Tibial artery (tissue), 4 donors: ENCODE measurements around the gene CPEB2.

Experiments used
- DNase-seq, 2 donors: peaks; one replicate each; pipeline ENCODE4 v3.0.0-alpha.2; 2019
- H3K27ac ChIP-seq, 2 donors: fragments of 200-600 bp; sonication (generic) in 1 of 2; 1 replicate in 1 of 2; 2 replicates in 1 of 2; pipeline ENCODE4 v1.5.1; 2018 to 2019; ENCODE audit warnings: mild to moderate bottlenecking in 1 of 2
- H3K27me3 ChIP-seq, 2 donors: fragments of 200-600 bp; sonication (generic) in 1 of 2; one replicate each; pipeline versions ENCODE4 v1.5.1 to v1.6.0; 2016 to 2019
- H3K36me3 ChIP-seq, 3 donors: fragments of 200-600 bp; sonication (generic) in 2 of 3; one replicate each; pipeline ENCODE4 v1.5.1; 2016 to 2019; ENCODE audit warnings: mild to moderate bottlenecking in 2 of 3
- H3K4me1 ChIP-seq, 4 donors: fragments of 200-600 bp; sonication (generic) in 2 of 4; 1 replicate in 3 of 4; 2 replicates in 1 of 4; pipeline ENCODE4 v1.5.1; 2016 to 2019
- H3K4me3 ChIP-seq, 2 donors: fragments of 200-600 bp; sonication (generic) in 1 of 2; 1 replicate in 1 of 2; 2 replicates in 1 of 2; pipeline ENCODE4 v1.5.1; 2018 to 2019; ENCODE audit warnings: mild to moderate bottlenecking in 2 of 2
- H3K9me3 ChIP-seq, 3 donors: fragments of 200-600 bp; sonication (generic) in 1 of 3; one replicate each; pipeline ENCODE4 v1.5.1; 2016 to 2019
- CTCF ChIP-seq, 2 experiments: fragments of 200-600 bp in 1 of 2; fragments of 450-650 bp in 1 of 2; IDR thresholded peaks; one replicate each; pipeline ENCODE4 v1.5.1; 2017 to 2019; ENCODE audit warnings: antibody characterized with exemption in 2 of 2, mild to moderate bottlenecking in 1 of 2, moderate library complexity in 1 of 2
- intact Hi-C: fragments of 100-400 bp; cut with DNase I; formaldehyde crosslinking; loops from one replicate; pipeline ENCODE4 v1.15.0; 2023; ENCODE audit warnings: low total_unique reads

The CPEB2 gene

GRCh38 chr4:15088394-15089035 is 86.2 kb downstream of the CPEB2 start:
- H3K9me3 ChIP-seq = no peaks in the 10 kb centered on the region
- intact Hi-C loops = no loop called here
- DNase-seq = no peak

GRCh38 chr4:15089979-15090378 is 87.7 kb downstream of the CPEB2 start:
- H3K36me3 ChIP-seq = no peaks in the 10 kb centered on the region
- no peak overlapping the region for H3K4me3 ChIP-seq
- no peak for TF ChIP-seq CTCF (IDR thresholded peaks at IDR 0.05)
- intact Hi-C loops = no loop called here
- no peaks in the 10 kb centered on the region for H3K9me3 ChIP-seq
- H3K27me3 ChIP-seq = no peaks in the 10 kb centered on the region
- H3K4me1 ChIP-seq = no peaks in the 10 kb centered on the region
- DNase-seq = no peak
- H3K27ac ChIP-seq = no peak overlapping the region

More at GRCh38 chr4:15088394-15089035, 86.2 kb downstream of the CPEB2 start:
- Histone ChIP-seq H3K36me3 (no peaks in the 10 kb centered on the region), H3K4me3 (no peak overlapping the region), H3K27ac (no peak overlapping the region), H3K27me3 (no peaks in the 10 kb centered on the region), H3K4me1 (no peaks in the 10 kb centered on the region)
- no peak for TF ChIP-seq CTCF (IDR thresholded peaks at IDR 0.05)

GRCh38 chr4:15100380-15100779 is 98.1 kb downstream of the CPEB2 start:
- Histone ChIP-seq H3K4me1 (no peaks in the 10 kb centered on the region), H3K36me3 (no peaks in the 10 kb centered on the region), H3K27ac (no peak overlapping the region), H3K27me3 (no peaks in the 10 kb centered on the region), H3K9me3 (no peaks in the 10 kb centered on the region), H3K4me3 (no peak overlapping the region)
- no peak for TF ChIP-seq CTCF (IDR thresholded peaks at IDR 0.05)
- intact Hi-C loops = no loop called here
- no peak for DNase-seq

GRCh38 chr4:15100994-15101695 is 98.9 kb downstream of the CPEB2 start:
- TF ChIP-seq CTCF (IDR thresholded peaks at IDR 0.05) = no peak
- Histone ChIP-seq H3K4me1 (no peaks in the 10 kb centered on the region), H3K4me3 (no peak overlapping the region), H3K27ac (no peak overlapping the region), H3K27me3 (no peaks in the 10 kb centered on the region), H3K9me3 (no peaks in the 10 kb centered on the region), H3K36me3 (no peaks in the 10 kb centered on the region)
- intact Hi-C loops = no loop called here
- no peak for DNase-seq

- H3K27me3 ChIP-seq = no peaks in the 10 kb centered on the region
- no peak overlapping the region for H3K27ac ChIP-seq
- no peaks in the 10 kb centered on the region for H3K9me3 ChIP-seq
- no peaks in the 10 kb centered on the region for H3K36me3 ChIP-seq
- no peak for DNase-seq
- H3K4me3 ChIP-seq = no peak overlapping the region
- TF ChIP-seq CTCF (IDR thresholded peaks at IDR 0.05) = no peak
- H3K4me1 ChIP-seq = no peaks in the 10 kb centered on the region
- intact Hi-C loops = no loop called here
These were observed 102.5 kb downstream of the CPEB2 start for GRCh38 chr4:15104825-15105224.
